GM12801 (cell line): Measurements from ENCODE around the gene VASH2.

Experiments used
- TF ChIP-seq, protein P1 (sequence below): IDR thresholded peaks from one replicate; pipeline ENCODE4 v1.5.1; 2011; ENCODE audit warnings: control low read depth; ENCODE audit not compliant: insufficient read length; ENCODE audit errors: extremely low read depth

VASH2 gene

DNA sequence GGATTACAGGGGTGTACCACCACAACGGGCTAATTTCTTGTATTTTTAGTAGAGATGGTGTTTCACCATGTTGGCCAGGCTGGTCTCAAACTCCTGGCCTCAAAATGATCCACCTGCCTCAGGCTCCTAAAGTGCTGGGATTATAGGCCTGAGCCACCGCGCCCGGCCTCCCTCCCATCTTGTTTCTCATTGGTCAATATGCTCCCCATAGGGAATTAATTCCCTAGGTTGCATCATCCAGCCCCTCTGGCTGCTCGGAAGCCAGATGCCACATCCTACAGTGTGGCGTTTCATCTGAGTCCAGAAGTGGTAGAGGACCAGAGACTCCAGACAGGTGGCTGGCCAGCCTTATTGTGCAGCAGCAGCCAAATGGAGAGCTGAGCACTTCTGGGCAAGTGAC, 11.5 kb upstream of the VASH2 start:
- TF ChIP-seq, protein P1, sequence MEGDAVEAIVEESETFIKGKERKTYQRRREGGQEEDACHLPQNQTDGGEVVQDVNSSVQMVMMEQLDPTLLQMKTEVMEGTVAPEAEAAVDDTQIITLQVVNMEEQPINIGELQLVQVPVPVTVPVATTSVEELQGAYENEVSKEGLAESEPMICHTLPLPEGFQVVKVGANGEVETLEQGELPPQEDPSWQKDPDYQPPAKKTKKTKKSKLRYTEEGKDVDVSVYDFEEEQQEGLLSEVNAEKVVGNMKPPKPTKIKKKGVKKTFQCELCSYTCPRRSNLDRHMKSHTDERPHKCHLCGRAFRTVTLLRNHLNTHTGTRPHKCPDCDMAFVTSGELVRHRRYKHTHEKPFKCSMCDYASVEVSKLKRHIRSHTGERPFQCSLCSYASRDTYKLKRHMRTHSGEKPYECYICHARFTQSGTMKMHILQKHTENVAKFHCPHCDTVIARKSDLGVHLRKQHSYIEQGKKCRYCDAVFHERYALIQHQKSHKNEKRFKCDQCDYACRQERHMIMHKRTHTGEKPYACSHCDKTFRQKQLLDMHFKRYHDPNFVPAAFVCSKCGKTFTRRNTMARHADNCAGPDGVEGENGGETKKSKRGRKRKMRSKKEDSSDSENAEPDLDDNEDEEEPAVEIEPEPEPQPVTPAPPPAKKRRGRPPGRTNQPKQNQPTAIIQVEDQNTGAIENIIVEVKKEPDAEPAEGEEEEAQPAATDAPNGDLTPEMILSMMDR, result no peak

DNA sequence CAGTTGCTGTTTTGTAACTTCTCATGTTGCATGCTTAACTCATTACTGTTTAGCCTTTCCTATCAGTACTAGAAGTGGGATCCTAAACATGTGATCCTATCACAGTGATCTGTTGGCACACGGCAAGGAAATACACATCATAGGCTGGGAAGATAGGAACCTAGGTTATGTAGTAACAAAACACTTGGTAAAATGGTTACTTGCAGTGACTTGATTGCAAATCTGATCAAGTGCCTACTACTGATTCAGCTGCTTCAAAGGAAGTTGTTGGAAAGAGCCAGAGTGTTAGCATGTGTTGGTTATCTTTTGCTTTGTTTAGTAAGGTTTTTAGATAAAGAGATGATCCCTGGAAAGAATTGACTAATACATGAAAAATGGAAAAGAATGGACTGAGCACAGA, 8.9 kb upstream of the VASH2 start:
- TF ChIP-seq, protein P1, result no peak

DNA sequence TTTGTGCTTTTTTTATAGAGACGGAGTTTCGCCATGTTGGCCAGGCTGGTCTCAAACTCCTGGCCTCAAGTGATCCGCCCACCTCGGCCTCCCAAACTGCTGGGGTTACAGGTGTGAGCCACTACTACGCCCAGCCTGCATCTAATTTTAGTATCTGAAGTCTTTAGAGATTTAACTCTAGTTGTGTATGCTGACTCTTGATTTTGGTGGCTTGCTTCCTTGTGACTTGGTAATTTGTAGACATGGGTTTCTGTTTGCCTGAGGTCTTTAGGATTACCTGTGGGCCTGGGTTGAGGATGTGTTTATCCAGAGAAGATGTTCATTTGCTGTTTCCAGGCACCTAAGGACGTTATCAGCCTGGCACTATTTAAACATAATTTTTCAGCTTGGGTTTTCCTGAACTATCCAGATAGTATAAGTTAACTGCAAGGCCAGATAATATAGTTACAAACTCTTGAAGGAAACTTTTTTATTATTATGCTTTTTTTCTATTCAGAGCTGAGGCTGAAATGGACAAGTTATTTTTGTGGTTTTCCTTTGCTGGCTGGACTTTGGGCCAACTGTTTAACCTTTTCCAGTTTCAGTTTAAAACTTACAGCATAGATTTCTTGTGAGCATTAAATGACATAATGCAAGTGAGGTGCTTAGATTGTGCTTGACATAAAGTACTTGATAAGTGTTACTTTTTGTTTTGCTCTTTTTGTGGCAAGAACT, 7.5 kb upstream of the VASH2 start:
- TF ChIP-seq, protein P1, result no peak

DNA sequence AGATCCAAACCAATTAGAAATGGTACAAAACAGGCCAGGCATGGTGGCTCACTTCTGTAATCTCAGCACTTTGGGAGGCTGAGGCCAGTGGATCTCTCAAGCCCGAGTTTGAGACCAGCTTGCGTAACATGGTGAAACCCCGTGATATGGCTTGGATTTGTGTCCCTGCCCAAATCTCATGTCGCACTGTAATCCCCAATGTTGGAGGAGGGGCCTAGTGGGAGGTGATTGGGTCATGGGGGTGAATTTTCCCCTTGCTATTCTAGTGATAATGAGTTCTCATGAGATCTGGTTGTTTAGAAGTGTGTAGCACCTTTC, 7.0 kb upstream of the VASH2 start:
- TF ChIP-seq, protein P1, result no peak

DNA sequence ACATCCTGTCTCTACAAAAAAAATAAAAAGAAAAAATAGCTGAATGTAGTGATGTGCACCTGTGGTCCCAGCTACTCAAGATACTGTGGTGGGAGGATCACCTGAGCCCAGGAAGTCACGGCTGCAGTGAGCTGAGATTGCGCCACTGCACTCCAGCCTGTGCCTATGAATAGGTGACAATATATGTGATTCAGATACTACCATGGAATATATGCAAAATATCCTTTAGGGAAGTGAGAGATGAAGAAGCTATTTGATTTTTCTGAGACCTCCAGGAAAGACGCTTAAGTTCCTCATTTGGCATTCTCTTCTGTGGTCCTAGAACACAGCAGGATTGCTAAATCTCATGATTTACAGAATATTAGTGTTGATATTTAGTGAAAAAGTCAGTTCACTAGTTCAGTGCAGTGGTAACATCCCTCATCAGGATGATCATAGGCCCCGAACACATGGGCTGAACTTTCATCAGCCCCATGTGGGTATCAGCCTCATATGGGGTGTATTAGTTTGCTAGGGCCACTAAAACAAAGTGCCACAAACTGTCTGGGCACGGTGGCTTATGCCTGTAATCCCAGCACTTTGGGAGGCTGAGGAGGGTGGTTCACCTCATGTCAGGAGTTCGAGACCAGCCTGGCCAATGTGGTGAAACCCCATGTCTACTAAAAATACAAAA, 6.0 kb upstream of the VASH2 start:
- TF ChIP-seq, protein P1, result no peak

DNA sequence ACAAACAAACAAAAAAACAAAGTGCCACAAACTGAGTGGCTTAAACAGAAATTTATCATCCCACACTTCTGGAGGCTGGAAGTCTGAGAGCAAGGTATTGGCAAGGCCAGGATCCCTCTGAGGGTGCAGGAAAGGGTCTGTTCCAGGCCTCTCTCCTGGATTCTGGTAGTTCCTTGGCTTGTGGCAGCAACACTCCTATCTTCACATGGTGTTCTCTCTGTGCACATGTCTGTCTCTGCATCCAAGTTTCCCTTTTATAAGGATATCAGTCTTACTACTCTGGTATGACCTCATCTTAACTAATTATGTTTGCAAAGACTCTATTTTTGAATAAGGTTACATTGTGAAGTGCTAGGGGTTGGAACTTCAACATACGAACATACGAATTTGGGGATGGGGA, 5.3 kb upstream of the VASH2 start:
- TF ChIP-seq, protein P1, result no peak

DNA sequence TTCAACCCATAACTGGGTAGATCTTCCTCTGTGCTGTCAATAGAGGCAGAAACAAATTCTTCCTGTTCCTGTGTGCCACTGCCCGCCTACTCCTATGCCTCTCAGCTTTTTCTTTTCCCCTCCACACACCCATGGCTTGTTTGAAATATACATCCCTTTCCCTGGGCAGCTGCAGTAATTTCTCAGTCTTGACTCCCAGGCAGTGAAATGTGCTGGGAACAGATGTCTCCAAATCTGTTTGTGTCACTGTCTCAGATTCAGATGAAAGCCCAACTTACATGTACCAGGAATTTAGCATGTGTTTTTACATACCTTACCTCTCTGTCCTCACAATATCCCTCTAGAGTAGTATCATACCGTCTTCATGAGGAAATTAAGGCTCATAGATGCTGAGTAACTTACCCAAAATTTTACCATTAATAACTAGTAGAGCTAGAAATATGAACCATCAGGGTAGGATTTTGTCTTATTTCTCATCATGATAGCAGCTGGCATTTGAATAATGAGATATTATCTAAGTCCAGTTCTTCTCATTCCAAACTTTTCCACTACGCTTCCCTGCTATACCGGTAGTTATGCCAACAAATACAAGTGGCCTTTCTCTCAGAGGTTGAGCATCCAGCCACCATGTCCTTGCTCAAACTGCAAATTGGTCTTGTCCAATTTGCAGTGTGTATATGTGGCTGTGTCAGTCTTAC, 4.7 kb upstream of the VASH2 start:
- TF ChIP-seq, protein P1, result no peak
